ENCODE data around the gene PTPN1.

GRCh38 chr20:50481741-50482140, 28.4 kb upstream of the PTPN1 start:
- TF ChIP-seq CTCF (IDR thresholded peaks at IDR 0.05 in 8 of 11, conservative IDR thresholded peaks at IDR 0.05 in 3 of 11) = no peak
- no peak for TF ChIP-seq POLR2A (IDR thresholded peaks at IDR 0.05)
- TF ChIP-seq POLR2AphosphoS5 (IDR thresholded peaks at IDR 0.05) = no peak
